ENCODE measurements around the gene IL1RAPL1.

Gene IL1RAPL1

DNA sequence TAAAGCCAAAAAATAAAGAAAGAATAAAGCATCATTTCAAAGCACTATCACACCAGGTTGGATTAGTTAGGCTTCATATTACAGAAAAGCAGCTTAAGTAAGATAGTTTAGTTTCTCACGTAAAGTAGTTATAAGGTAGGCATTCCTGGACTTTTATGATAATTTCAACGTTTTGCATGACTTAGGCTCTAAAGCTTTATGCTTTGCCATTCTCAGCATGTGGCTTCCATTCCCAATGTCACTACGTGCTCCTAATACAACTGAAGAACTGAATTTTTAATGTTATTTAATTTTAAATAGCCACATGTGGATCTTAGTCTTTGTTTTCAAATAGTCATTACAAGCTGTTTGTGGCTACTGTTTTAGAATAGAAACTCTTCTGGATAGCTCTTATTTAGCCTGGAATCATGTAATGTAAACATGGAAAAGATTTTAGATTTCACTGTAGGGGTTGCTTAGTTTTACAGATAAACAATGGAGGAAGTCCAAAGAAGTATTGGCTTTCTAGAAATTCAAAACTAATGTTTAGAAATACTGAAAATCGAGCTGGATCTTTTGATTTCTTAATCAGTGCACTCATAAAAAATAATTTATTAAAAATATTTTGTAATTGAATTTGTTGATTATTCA lies 710.0 kb downstream of the IL1RAPL1 start:
- Histone ChIP-seq H3K4me1 (ENCODE audit: insufficient read depth, low read length) (no peaks in the 10 kb centered on the region), H3K27ac (ENCODE audit: low read length) (no peak overlapping the region), H3K4me3 (ENCODE audit: low read depth in 1 of 2, low read length in 2 of 2) (no peak overlapping the region), H3K79me2 (ENCODE audit: insufficient read depth, low read length) (no peaks in the 10 kb centered on the region), H3K27me3 (ENCODE audit: insufficient read depth, low read length, poor library complexity) (no peaks in the 10 kb centered on the region), H3K4me2 (ENCODE audit: insufficient read depth, low read length) (no peak overlapping the region), H2AFZ (ENCODE audit: low read depth, low read length) (no peak overlapping the region), H4K20me1 (ENCODE audit: insufficient read depth, low read length) (no peaks in the 10 kb centered on the region), H3K36me3 (ENCODE audit: insufficient read depth, low read length) (no peaks in the 10 kb centered on the region), H3K9ac (ENCODE audit: low read depth, low read length) (no peak overlapping the region), H3K9me3 (ENCODE audit: insufficient read depth, low read length, severe bottlenecking) (no peaks in the 10 kb centered on the region)
- TF ChIP-seq EZH2 (IDR thresholded peaks at IDR 0.05; ENCODE audit: borderline replicate concordance, low read depth, low read length, severe bottlenecking), result no peak
- TF ChIP-seq, protein P1, sequence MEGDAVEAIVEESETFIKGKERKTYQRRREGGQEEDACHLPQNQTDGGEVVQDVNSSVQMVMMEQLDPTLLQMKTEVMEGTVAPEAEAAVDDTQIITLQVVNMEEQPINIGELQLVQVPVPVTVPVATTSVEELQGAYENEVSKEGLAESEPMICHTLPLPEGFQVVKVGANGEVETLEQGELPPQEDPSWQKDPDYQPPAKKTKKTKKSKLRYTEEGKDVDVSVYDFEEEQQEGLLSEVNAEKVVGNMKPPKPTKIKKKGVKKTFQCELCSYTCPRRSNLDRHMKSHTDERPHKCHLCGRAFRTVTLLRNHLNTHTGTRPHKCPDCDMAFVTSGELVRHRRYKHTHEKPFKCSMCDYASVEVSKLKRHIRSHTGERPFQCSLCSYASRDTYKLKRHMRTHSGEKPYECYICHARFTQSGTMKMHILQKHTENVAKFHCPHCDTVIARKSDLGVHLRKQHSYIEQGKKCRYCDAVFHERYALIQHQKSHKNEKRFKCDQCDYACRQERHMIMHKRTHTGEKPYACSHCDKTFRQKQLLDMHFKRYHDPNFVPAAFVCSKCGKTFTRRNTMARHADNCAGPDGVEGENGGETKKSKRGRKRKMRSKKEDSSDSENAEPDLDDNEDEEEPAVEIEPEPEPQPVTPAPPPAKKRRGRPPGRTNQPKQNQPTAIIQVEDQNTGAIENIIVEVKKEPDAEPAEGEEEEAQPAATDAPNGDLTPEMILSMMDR (IDR thresholded peaks at IDR 0.05; ENCODE audit: borderline replicate concordance, extremely low read depth, low read length, poor library complexity, severe bottlenecking), result no peak
- ATAC-seq (ENCODE audit: insufficient read depth, low read depth) (no peak), DNase-seq (no peak)

GRCh38 chrX:29299684-29300083 lies 712.4 kb downstream of the IL1RAPL1 start:
- H3K4me2 ChIP-seq (ENCODE audit: insufficient read depth, low read length), result no peak overlapping the region
- H3K9ac ChIP-seq (ENCODE audit: low read depth, low read length), result no peak overlapping the region
- DNase-seq (no peak), ATAC-seq (ENCODE audit: insufficient read depth, low read depth) (no peak)
- H3K27me3 ChIP-seq (ENCODE audit: insufficient read depth, low read length, poor library complexity), result no peaks in the 10 kb centered on the region
- H3K36me3 ChIP-seq (ENCODE audit: insufficient read depth, low read length), result no peaks in the 10 kb centered on the region
- H3K9me3 ChIP-seq (ENCODE audit: insufficient read depth, low read length, severe bottlenecking), result no peaks in the 10 kb centered on the region
- no peak overlapping the region for H3K4me3 ChIP-seq (ENCODE audit: low read depth in 1 of 2, low read length in 2 of 2)
- H3K4me1 ChIP-seq (ENCODE audit: insufficient read depth, low read length), result no peaks in the 10 kb centered on the region
- no peaks in the 10 kb centered on the region for H3K79me2 ChIP-seq (ENCODE audit: insufficient read depth, low read length)
- TF ChIP-seq EZH2 (IDR thresholded peaks at IDR 0.05; ENCODE audit: borderline replicate concordance, low read depth, low read length, severe bottlenecking), result no peak
- TF ChIP-seq, protein P1 (IDR thresholded peaks at IDR 0.05; ENCODE audit: borderline replicate concordance, extremely low read depth, low read length, poor library complexity, severe bottlenecking), result no peak
- H4K20me1 ChIP-seq (ENCODE audit: insufficient read depth, low read length), result no peaks in the 10 kb centered on the region
- H2AFZ ChIP-seq (ENCODE audit: low read depth, low read length), result no peak overlapping the region
- no peak overlapping the region for H3K27ac ChIP-seq (ENCODE audit: low read length)

DNA sequence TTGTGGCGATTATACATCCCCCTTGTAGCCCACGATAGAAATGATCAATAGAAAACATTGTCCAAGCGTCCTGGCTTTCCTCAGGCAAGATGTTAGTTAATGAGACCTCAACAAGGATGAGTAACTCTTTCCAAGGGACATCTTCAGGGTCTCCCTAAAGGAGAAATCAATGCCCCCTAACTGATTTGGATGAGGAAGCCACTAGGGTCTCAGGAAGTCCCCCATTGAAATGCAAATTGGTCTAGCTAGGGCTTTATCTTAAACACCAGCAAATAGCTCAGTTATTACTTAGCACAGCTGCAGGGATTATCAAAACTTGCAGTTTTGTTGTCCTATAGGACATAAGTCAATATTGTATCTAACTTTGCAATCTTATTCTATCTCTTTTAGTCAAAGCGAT lies 721.5 kb downstream of the IL1RAPL1 start:
- no peaks in the 10 kb centered on the region for H3K4me1 ChIP-seq (ENCODE audit: insufficient read depth, low read length)
- H3K27ac ChIP-seq (ENCODE audit: low read length), result no peak overlapping the region
- no peak for ATAC-seq (ENCODE audit: insufficient read depth, low read depth)
- H3K27me3 ChIP-seq (ENCODE audit: insufficient read depth, low read length, poor library complexity), result no peaks in the 10 kb centered on the region
- no peaks in the 10 kb centered on the region for H4K20me1 ChIP-seq (ENCODE audit: insufficient read depth, low read length)
- no peak overlapping the region for H3K4me2 ChIP-seq (ENCODE audit: insufficient read depth, low read length)
- DNase-seq, result no peak
- H3K4me3 ChIP-seq (ENCODE audit: low read depth in 1 of 2, low read length in 2 of 2), result no peak overlapping the region
- H3K79me2 ChIP-seq (ENCODE audit: insufficient read depth, low read length), result no peaks in the 10 kb centered on the region
- H3K9me3 ChIP-seq (ENCODE audit: insufficient read depth, low read length, severe bottlenecking), result no peaks in the 10 kb centered on the region
- H3K9ac ChIP-seq (ENCODE audit: low read depth, low read length), result no peak overlapping the region
- no peaks in the 10 kb centered on the region for H3K36me3 ChIP-seq (ENCODE audit: insufficient read depth, low read length)
- TF ChIP-seq EZH2 (IDR thresholded peaks at IDR 0.05; ENCODE audit: borderline replicate concordance, low read depth, low read length, severe bottlenecking), result no peak
- TF ChIP-seq, protein P1 (IDR thresholded peaks at IDR 0.05; ENCODE audit: borderline replicate concordance, extremely low read depth, low read length, poor library complexity, severe bottlenecking), result no peak
- H2AFZ ChIP-seq (ENCODE audit: low read depth, low read length), result no peak overlapping the region

All from DND-41 (cell line).